HEK293 (cell line): Measurements from ENCODE around the gene TKTL2.

Source experiments
- SALL2 ChIP-seq: fragments of 450-650 bp; formaldehyde crosslinking; IDR thresholded peaks from 2 replicates; pipeline ENCODE4 v1.5.0; 2017; ENCODE audit warnings: missing biosample characterization, mild to moderate bottlenecking, missing genetic modification characterization, borderline replicate concordance
- YY1 ChIP-seq: fragments of 450-650 bp; formaldehyde crosslinking; IDR thresholded peaks from 2 replicates; pipeline ENCODE4 v1.5.1; 2018; ENCODE audit warnings: missing biosample characterization, missing genetic modification characterization
- ZBTB1 ChIP-seq: fragments of 450-650 bp; formaldehyde crosslinking; IDR thresholded peaks from 2 replicates; pipeline ENCODE4 v1.5.1; 2016; ENCODE audit warnings: missing biosample characterization, missing genetic modification characterization
- ZFP3 ChIP-seq: fragments of 450-650 bp; formaldehyde crosslinking; IDR thresholded peaks from 2 replicates; pipeline ENCODE4 v1.5.1; 2016; ENCODE audit warnings: low read depth, missing biosample characterization, missing genetic modification characterization
- ZIC2 ChIP-seq: fragments of 450-650 bp; formaldehyde crosslinking; IDR thresholded peaks from 2 replicates; pipeline ENCODE4 v1.5.1; 2016; ENCODE audit warnings: missing biosample characterization, missing genetic modification characterization
- ZNF274 ChIP-seq, 2 experiments: fragments of 200-500 bp in 1 of 2; fragments of 450-650 bp in 1 of 2; sonication (Bioruptor generic) in 1 of 2; formaldehyde crosslinking in 1 of 2; IDR thresholded peaks; 2 replicates each; pipeline versions ENCODE4 v1.5.1 to v1.6.1; 2014 to 2016; ENCODE audit warnings: borderline replicate concordance in 1 of 2, inconsistent platforms in 1 of 2, low read length in 1 of 2, missing biosample characterization in 1 of 2, missing genetic modification characterization in 1 of 2
- ZNF677 ChIP-seq: fragments of 450-650 bp; IDR thresholded peaks from 2 replicates; pipeline ENCODE4 v1.5.0; 2018; ENCODE audit warnings: missing biosample characterization, mild to moderate bottlenecking, missing genetic modification characterization, moderate library complexity
- ZNF768 ChIP-seq: fragments of 450-650 bp; formaldehyde crosslinking; IDR thresholded peaks from 2 replicates; pipeline ENCODE4 v1.5.1; 2018; ENCODE audit warnings: missing biosample characterization, mild to moderate bottlenecking, missing genetic modification characterization
- TF ChIP-seq, protein P1 (sequence below): fragments of 450-650 bp; formaldehyde crosslinking; IDR thresholded peaks from 2 replicates; pipeline ENCODE4 v1.5.1; 2016; ENCODE audit warnings: missing biosample characterization, missing genetic modification characterization
- TF ChIP-seq, protein P2 (sequence below): fragments of 450-650 bp; formaldehyde crosslinking; IDR thresholded peaks from 2 replicates; pipeline ENCODE4 v1.5.1; 2016; ENCODE audit warnings: missing biosample characterization, missing genetic modification characterization
- TF ChIP-seq, protein P3 (sequence below): fragments of 450-650 bp; formaldehyde crosslinking; IDR thresholded peaks from 2 replicates; pipeline ENCODE4 v1.5.1; 2017; ENCODE audit warnings: missing biosample characterization, mild to moderate bottlenecking, missing genetic modification characterization, moderate library complexity
- TF ChIP-seq, protein P4 (sequence below): fragments of 450-650 bp; formaldehyde crosslinking; IDR thresholded peaks from 2 replicates; pipeline ENCODE4 v1.5.1; 2016; ENCODE audit warnings: missing biosample characterization, missing genetic modification characterization
- TF ChIP-seq, protein P5 (sequence below): fragments of 450-650 bp; formaldehyde crosslinking; IDR thresholded peaks from 2 replicates; pipeline ENCODE4 v1.5.1; 2016; ENCODE audit warnings: missing biosample characterization, missing genetic modification characterization, borderline replicate concordance
- TF ChIP-seq, protein P6 (sequence below): sonication (generic); formaldehyde crosslinking; IDR thresholded peaks from 2 replicates; pipeline ENCODE4 v1.8.1; 2022; ENCODE audit warnings: mild to moderate bottlenecking, moderate library complexity, missing genetic modification reagents

DNA sequence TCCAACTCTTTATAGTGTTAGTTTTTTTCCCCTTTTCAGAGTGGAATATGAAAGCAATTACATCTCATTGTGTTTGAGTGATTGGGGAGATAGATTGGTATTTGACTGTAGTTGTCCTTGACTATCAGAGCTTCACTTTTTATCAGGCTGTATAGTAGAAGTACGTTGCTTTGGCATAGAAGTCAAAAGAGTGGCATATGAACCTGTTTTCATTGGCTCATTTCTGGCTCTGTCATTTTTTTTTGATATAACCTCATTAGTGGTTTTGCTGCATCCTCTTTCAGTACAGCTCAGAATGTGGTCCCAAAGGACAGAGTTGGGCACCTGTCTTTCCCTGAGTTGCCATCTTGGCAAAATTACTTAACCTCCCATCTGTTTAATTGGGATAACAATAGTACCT, 22.3 kb upstream of the TKTL2 start:
- TF ChIP-seq YY1 (tag by site-specific recombination): no peak
- no peak for TF ChIP-seq ZFP3 (tag by site-specific recombination)
- TF ChIP-seq, protein P1, sequence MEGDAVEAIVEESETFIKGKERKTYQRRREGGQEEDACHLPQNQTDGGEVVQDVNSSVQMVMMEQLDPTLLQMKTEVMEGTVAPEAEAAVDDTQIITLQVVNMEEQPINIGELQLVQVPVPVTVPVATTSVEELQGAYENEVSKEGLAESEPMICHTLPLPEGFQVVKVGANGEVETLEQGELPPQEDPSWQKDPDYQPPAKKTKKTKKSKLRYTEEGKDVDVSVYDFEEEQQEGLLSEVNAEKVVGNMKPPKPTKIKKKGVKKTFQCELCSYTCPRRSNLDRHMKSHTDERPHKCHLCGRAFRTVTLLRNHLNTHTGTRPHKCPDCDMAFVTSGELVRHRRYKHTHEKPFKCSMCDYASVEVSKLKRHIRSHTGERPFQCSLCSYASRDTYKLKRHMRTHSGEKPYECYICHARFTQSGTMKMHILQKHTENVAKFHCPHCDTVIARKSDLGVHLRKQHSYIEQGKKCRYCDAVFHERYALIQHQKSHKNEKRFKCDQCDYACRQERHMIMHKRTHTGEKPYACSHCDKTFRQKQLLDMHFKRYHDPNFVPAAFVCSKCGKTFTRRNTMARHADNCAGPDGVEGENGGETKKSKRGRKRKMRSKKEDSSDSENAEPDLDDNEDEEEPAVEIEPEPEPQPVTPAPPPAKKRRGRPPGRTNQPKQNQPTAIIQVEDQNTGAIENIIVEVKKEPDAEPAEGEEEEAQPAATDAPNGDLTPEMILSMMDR (tag by site-specific recombination): no peak
- TF ChIP-seq ZIC2 (tag by site-specific recombination): no peak
- TF ChIP-seq SALL2 (tag by site-specific recombination): no peak
- TF ChIP-seq, protein P2, sequence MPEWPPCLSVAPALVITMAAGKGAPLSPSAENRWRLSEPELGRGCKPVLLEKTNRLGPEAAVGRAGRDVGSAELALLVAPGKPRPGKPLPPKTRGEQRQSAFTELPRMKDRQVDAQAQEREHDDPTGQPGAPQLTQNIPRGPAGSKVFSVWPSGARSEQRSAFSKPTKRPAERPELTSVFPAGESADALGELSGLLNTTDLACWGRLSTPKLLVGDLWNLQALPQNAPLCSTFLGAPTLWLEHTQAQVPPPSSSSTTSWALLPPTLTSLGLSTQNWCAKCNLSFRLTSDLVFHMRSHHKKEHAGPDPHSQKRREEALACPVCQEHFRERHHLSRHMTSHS (tag by site-specific recombination): no peak
- no peak for TF ChIP-seq ZBTB1 (tag by site-specific recombination)
- TF ChIP-seq ZNF677 (tag by site-specific recombination): no peak
- TF ChIP-seq, protein P3, sequence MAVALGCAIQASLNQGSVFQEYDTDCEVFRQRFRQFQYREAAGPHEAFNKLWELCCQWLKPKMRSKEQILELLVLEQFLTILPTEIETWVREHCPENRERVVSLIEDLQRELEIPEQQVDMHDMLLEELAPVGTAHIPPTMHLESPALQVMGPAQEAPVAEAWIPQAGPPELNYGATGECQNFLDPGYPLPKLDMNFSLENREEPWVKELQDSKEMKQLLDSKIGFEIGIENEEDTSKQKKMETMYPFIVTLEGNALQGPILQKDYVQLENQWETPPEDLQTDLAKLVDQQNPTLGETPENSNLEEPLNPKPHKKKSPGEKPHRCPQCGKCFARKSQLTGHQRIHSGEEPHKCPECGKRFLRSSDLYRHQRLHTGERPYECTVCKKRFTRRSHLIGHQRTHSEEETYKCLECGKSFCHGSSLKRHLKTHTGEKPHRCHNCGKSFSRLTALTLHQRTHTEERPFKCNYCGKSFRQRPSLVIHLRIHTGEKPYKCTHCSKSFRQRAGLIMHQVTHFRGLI (tag by site-specific recombination): no peak
- TF ChIP-seq, protein P4, sequence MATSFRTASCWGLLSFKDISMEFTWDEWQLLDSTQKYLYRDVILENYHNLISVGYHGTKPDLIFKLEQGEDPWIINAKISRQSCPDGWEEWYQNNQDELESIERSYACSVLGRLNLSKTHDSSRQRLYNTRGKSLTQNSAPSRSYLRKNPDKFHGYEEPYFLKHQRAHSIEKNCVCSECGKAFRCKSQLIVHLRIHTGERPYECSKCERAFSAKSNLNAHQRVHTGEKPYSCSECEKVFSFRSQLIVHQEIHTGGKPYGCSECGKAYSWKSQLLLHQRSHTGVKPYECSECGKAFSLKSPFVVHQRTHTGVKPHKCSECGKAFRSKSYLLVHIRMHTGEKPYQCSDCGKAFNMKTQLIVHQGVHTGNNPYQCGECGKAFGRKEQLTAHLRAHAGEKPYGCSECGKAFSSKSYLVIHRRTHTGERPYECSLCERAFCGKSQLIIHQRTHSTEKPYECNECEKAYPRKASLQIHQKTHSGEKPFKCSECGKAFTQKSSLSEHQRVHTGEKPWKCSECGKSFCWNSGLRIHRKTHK (tag by site-specific recombination): no peak
- TF ChIP-seq, protein P5, sequence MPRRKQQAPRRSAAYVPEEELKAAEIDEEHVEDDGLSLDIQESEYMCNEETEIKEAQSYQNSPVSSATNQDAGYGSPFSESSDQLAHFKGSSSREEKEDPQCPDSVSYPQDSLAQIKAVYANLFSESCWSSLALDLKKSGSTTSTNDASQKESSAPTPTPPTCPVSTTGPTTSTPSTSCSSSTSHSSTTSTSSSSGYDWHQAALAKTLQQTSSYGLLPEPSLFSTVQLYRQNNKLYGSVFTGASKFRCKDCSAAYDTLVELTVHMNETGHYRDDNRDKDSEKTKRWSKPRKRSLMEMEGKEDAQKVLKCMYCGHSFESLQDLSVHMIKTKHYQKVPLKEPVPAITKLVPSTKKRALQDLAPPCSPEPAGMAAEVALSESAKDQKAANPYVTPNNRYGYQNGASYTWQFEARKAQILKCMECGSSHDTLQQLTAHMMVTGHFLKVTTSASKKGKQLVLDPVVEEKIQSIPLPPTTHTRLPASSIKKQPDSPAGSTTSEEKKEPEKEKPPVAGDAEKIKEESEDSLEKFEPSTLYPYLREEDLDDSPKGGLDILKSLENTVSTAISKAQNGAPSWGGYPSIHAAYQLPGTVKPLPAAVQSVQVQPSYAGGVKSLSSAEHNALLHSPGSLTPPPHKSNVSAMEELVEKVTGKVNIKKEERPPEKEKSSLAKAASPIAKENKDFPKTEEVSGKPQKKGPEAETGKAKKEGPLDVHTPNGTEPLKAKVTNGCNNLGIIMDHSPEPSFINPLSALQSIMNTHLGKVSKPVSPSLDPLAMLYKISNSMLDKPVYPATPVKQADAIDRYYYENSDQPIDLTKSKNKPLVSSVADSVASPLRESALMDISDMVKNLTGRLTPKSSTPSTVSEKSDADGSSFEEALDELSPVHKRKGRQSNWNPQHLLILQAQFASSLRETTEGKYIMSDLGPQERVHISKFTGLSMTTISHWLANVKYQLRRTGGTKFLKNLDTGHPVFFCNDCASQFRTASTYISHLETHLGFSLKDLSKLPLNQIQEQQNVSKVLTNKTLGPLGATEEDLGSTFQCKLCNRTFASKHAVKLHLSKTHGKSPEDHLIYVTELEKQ (tag by site-specific recombination): no peak
- TF ChIP-seq, protein P6, sequence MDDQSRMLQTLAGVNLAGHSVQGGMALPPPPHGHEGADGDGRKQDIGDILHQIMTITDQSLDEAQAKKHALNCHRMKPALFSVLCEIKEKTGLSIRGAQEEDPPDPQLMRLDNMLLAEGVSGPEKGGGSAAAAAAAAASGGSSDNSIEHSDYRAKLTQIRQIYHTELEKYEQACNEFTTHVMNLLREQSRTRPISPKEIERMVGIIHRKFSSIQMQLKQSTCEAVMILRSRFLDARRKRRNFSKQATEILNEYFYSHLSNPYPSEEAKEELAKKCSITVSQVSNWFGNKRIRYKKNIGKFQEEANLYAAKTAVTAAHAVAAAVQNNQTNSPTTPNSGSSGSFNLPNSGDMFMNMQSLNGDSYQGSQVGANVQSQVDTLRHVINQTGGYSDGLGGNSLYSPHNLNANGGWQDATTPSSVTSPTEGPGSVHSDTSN (CRISPR knock-in tag): no peak
- no peak for TF ChIP-seq ZNF768 (tag by site-specific recombination)
- no peak for TF ChIP-seq ZNF274 (IDR thresholded peaks at IDR 0.05; ENCODE audit: low read length)
- no peak for TF ChIP-seq ZNF274 (tag by site-specific recombination; IDR thresholded peaks at IDR 0.05; ENCODE audit: borderline replicate concordance)
